ENCODE data around the gene FGF18. TPM values are rescaled to one million over a fixed set of nuclear protein-coding genes. Genes with fewer than 3 reads are reported as not detected.
A peak's percentile ranks its signal among the peaks of the same experiment; 100 is the strongest.
"Not testable (repeated sequence)": the region's sequence is repeated elsewhere in the genome, so short reads cannot be mapped to it uniquely, and the experiment has no call there.

The FGF18 gene
- total and polyA plus RNA-seq, 5 experiments from 2014 or later: 0.38 to 0.42 TPM; not detected in 3

- Mint-ChIP-seq H3K9me3 (no peaks in the 10 kb centered on the region), H3K4me1 (peaks cover 15 to 51% (median 43%) of the 10 kb centered on the region in 4 donors), H3K27ac (peak overlapping the region in 1 of 10 donors; percentile 53), H3K36me3 (peaks cover 10 to 73% (median 30%) of the 10 kb centered on the region in 3 donors), H3K4me3 (peak overlapping the region in 1 of 10 donors; percentile 24), H3K27me3 (no peaks in the 10 kb centered on the region)
- ATAC-seq (no peak), DNase-seq (no peak)
- POLR2A ChIA-PET: interaction anchor here (0.8 kb wide), 1 partner anchor 21 kb away, joined by 3 read pairs; no protein-coding TSS in a partner anchor
These were observed 18.1 kb upstream of the FGF18 start for GRCh38 chr5:171401167-171401947.

GRCh38 chr5:171402751-171403150 lies 16.7 kb upstream of the FGF18 start:
- DNase-seq, ATAC-seq, H3K27me3 Mint-ChIP-seq, H3K4me3 Mint-ChIP-seq, H3K9me3 Mint-ChIP-seq, POLR2A ChIA-PET: not testable (repeated sequence)
- Mint-ChIP-seq H3K27ac (peak overlapping the region in 1 of 10 donors; percentile 71), H3K4me1 (peaks cover 16 to 48% (median 44%) of the 10 kb centered on the region in 4 donors), H3K36me3 (peaks cover 11 to 73% (median 35%) of the 10 kb centered on the region in 3 donors)

- Mint-ChIP-seq H3K36me3 (peaks cover 11 to 73% (median 38%) of the 10 kb centered on the region in 3 donors), H3K4me3 (no peak overlapping the region), H3K4me1 (peaks cover 16 to 43% (median 40%) of the 10 kb centered on the region in 4 donors), H3K27ac (no peak overlapping the region), H3K9me3 (no peaks in the 10 kb centered on the region), H3K27me3 (no peaks in the 10 kb centered on the region)
- DNase-seq: no peak
- ATAC-seq: no peak
- POLR2A ChIA-PET: interaction anchor here (1.0 kb wide), 1 partner anchor 19 kb away, joined by 3 read pairs; no protein-coding TSS in a partner anchor
These were observed 13.8 kb upstream of the FGF18 start for GRCh38 chr5:171405615-171406014.

GRCh38 chr5:171407234-171407633 lies 12.2 kb upstream of the FGF18 start:
- ATAC-seq (no peak), DNase-seq (no peak)
- Mint-ChIP-seq H3K4me3 (no peak overlapping the region), H3K27ac (peak overlapping the region in 5 of 10 donors; percentile 5 to 55 (median 29)), H3K36me3 (peaks cover 15 to 77% (median 32%) of the 10 kb centered on the region in 3 donors), H3K4me1 (peaks cover 20 to 39% (median 37%) of the 10 kb centered on the region in 4 donors), H3K9me3 (no peaks in the 10 kb centered on the region), H3K27me3 (no peaks in the 10 kb centered on the region)
- POLR2A ChIA-PET: no interaction called here

- no peak overlapping the region for H3K4me3 Mint-ChIP-seq
- peaks cover 22 to 41% (median 38%) of the 10 kb centered on the region in 4 donors for H3K4me1 Mint-ChIP-seq
- H3K36me3 Mint-ChIP-seq: peaks cover 15 to 93% (median 32%) of the 10 kb centered on the region in 3 donors
- no peaks in the 10 kb centered on the region for H3K27me3 Mint-ChIP-seq
- POLR2A ChIA-PET: interaction anchor here (0.5 kb wide), 1 partner anchor 29 kb away, joined by 3 read pairs; no protein-coding TSS in a partner anchor
- ATAC-seq (no peak), DNase-seq (no peak)
- H3K27ac Mint-ChIP-seq: peak overlapping the region in 8 of 10 donors; percentile 21 to 71 (median 48)
- no peaks in the 10 kb centered on the region for H3K9me3 Mint-ChIP-seq
These were observed 10.0 kb upstream of the FGF18 start for GRCh38 chr5:171409164-171410136.

GRCh38 chr5:171410181-171410580 lies 9.3 kb upstream of the FGF18 start:
- H3K4me3 Mint-ChIP-seq: no peak overlapping the region
- peaks cover 15 to 87% (median 27%) of the 10 kb centered on the region in 3 donors for H3K36me3 Mint-ChIP-seq
- no peak for ATAC-seq
- H3K4me1 Mint-ChIP-seq: peaks cover 22 to 41% (median 38%) of the 10 kb centered on the region in 4 donors
- peak overlapping the region in 1 of 10 donors; percentile 20 for H3K27ac Mint-ChIP-seq
- POLR2A ChIA-PET: no interaction called here
- no peak for DNase-seq
- no peaks in the 10 kb centered on the region for H3K27me3 Mint-ChIP-seq
- no peaks in the 10 kb centered on the region for H3K9me3 Mint-ChIP-seq

- Mint-ChIP-seq H3K4me3 (no peak overlapping the region), H3K9me3 (no peaks in the 10 kb centered on the region), H3K27ac (peak overlapping the region in 2 of 10 donors; percentile 5 to 40), H3K4me1 (peaks cover 12 to 25% (median 22%) of the 10 kb centered on the region in 4 donors), H3K27me3 (no peaks in the 10 kb centered on the region), H3K36me3 (peaks cover 10 to 67% (median 18%) of the 10 kb centered on the region in 3 donors)
- ATAC-seq (no peak), DNase-seq (no peak)
- POLR2A ChIA-PET: no interaction called here
These were observed 7.3 kb upstream of the FGF18 start for GRCh38 chr5:171412186-171412585.

GRCh38 chr5:171413153-171413910 lies 6.1 kb upstream of the FGF18 start:
- Mint-ChIP-seq H3K36me3 (peaks cover 4 to 56% (median 11%) of the 10 kb centered on the region in 3 donors), H3K27ac (peak overlapping the region in 4 of 10 donors; percentile 15 to 82 (median 34)), H3K4me1 (peaks cover 9 to 17% (median 12%) of the 10 kb centered on the region in 4 donors), H3K27me3 (no peaks in the 10 kb centered on the region), H3K4me3 (no peak overlapping the region), H3K9me3 (no peaks in the 10 kb centered on the region)
- ATAC-seq (no peak), DNase-seq (no peak)
- POLR2A ChIA-PET: interaction anchor here (0.6 kb wide), 2 partner anchors 19 to 33 kb away, joined by 3 to 10 read pairs; no protein-coding TSS in a partner anchor

- Mint-ChIP-seq H3K4me1 (peaks cover 10 to 16% (median 12%) of the 10 kb centered on the region in 4 donors), H3K36me3 (peaks cover 4 to 50% (median 7%) of the 10 kb centered on the region in 3 donors), H3K4me3 (peak overlapping the region in 1 of 10 donors; percentile 15), H3K27ac (peak overlapping the region in 1 of 10 donors; percentile 81)
- DNase-seq, H3K27me3 Mint-ChIP-seq, ATAC-seq, H3K9me3 Mint-ChIP-seq: not testable (repeated sequence)
- POLR2A ChIA-PET: interaction anchor here (0.6 kb wide), 1 partner anchor 34 kb away, joined by 10 read pairs; no protein-coding TSS in a partner anchor
These were observed 5.5 kb upstream of the FGF18 start for GRCh38 chr5:171413993-171414392.

- DNase-seq (no peak), ATAC-seq (no peak)
- POLR2A ChIA-PET: interaction anchor here (0.6 kb wide), 1 partner anchor 26 kb away, joined by 3 read pairs; no protein-coding TSS in a partner anchor
- Mint-ChIP-seq H3K9me3 (no peaks in the 10 kb centered on the region), H3K4me1 (peaks cover 7 to 11% (median 10%) of the 10 kb centered on the region in 4 donors), H3K36me3 (peaks cover 4 to 39% (median 4%) of the 10 kb centered on the region in 3 donors), H3K27ac (no peak overlapping the region), H3K27me3 (peaks cover 0 to 2% (median 1%) of the 10 kb centered on the region in 5 donors), H3K4me3 (no peak overlapping the region)
These were observed 4.2 kb upstream of the FGF18 start for GRCh38 chr5:171415115-171415730.
